GM19035 (cell line): ENCODE data around the gene SLC8A3.

ENCODE experiments used
- ATAC-seq: cut with Tn5 transposase; IDR thresholded peaks from one replicate; pipeline ENCODE4 v1.9.1; 2021; ENCODE audit not compliant: unreplicated experiment

The SLC8A3 gene

DNA sequence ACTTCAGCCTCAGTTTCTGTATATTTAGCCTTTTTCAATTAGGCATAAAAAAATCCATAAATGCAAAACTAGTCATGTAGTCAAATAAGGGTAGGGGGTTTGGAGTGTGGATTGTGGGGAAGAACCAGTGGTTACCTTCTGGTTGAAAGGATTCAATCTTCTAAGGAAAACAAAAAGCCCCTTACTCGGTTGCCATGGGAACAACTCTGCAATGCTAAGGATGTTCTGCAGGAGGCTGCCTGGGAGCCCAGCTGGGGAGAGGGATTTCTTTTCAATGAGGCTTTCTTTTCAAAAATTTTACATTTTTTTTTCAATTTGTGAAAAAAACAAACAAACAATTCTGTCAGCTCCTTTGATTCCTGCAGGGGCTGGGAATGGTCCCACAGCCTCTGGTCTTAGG lies 67.2 kb downstream of the SLC8A3 start:
- ATAC-seq: no peak

DNA sequence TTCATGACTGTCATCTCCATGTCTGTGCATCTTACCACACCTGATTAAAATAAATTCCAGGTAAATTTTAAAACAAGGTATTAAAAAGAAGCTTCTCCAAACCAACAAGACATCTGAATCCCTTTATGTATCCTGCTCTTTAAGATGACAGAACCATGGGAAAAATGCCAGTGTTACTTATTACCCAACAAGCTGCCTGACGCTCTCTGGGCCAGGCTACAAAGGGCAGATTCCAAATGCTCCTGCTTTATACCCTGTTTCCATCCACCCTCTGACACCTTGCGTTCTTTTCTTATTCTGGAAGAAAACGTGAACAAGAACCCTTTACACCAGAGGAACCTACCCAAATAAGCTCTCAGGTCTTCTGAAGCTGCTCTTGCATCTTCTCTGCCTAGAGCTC lies 70.7 kb downstream of the SLC8A3 start:
- no peak for ATAC-seq

DNA sequence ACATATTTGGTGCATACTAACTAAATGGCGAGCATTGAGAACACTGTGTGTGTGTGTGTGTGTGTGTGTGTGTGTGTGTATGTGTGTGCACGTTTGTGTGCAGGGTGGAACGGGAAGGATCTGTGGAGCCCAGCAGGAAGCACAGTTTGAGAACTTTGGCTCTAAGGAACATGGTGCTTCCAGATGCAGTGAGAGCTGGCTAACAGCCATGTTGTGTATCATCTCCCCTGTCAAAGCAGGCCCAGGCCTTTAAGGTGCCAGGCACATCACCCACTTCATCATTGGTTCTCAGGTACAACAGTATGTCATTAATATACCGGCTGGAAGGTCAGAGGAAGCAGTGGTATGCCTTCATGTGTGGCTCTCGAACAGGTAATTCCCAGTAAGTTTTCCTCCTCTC lies 72.5 kb downstream of the SLC8A3 start:
- no peak for ATAC-seq

DNA sequence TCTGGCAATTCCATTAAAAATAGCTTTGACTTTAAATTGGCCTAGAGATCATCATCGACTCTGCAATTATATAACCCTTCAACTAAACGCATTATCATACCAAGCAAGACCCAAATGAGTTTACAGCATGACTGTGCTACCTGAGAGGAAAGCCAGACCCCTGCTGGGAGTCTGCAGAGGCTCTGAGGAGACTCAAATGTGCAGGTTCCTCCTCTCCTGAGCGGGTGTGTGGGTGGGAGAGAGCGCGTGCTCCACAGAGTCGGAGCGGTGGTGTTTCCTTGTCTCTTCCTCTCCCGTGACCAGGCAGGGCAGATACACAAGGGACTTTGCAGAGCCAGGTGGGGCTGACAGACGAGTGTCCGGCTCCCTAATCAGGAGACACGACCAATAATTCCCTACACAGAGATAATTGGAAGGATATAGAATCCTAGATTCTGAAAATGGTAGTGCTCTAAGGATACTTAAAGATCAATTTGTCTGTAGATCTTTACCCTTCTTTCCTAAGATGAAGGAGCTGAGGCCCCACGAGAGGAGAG lies 74.1 kb downstream of the SLC8A3 start:
- ATAC-seq: no peak

DNA sequence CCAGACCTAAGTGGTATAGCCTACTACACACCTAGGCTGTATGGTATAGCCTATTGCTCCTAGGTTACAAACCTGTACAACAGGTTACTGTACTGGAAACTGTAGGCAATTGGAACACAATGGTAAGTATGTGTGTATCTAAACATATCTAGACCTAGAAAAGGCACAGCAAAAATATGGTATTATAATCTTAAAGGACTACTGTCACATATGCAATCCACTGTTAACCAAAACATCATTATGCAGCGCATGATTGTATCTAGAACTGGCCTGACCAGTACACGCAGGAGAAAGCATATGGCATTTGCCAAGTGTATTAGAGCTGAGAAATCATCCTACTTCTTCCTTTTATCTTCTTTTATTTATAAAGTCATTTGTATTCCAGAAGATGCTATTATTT lies 75.5 kb downstream of the SLC8A3 start:
- ATAC-seq: no peak

DNA sequence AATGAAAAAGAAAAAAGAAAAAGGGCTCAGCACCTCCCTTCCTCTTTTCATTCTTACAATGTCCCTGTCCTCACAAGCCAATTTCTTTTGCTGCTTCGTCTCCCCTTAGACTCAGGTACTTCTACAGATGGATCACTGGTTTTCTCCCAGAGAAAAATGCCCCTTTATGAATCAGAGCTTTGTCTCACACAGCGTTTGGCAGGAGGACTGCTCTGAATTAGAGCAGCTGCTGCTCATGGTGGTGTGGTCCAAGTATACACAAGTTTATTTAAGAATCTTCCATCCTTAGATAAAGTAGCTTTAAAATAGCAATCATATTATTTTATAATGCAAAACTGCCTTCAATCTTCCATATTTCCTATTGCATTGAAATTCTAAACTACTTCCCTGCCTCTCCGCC lies 80.3 kb downstream of the SLC8A3 start:
- no peak for ATAC-seq

DNA sequence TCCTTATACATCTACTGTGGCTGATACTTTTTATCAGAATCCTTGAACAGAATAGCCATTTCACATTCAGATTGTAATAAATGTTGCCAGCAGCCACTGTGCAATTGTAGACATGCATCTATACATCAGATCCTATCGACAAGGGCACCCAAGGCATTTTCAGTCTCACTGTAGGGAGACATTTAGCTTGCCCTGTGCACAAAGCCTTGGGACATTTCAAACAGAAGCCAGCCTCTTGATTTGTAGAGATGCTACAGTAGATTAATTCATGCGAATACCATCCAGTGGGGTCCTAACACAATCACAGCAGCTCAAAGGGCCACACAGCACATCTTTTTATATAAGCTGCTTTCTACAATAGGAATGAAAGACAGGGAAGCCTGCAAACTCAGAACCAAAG lies 81.4 kb downstream of the SLC8A3 start:
- no peak for ATAC-seq

DNA sequence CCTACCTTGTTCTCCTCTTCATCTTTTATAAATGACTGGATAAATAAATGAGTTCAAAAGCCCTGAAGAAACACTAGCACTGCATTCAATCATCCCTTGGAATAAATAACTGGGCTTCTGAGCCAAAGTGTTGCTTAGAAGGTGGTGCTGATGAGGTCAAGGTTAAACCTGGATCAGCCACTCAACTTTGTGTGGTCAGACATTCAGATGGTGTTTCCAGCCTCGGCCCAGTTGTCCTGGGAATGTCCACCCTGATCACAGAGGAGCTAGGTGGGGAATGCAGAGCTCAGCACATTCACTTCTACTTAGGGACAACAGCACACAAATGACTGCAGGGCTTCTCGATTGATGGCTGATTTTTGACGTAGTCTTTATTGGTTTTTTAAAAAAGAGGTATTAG lies 88.7 kb downstream of the SLC8A3 start:
- no peak for ATAC-seq

DNA sequence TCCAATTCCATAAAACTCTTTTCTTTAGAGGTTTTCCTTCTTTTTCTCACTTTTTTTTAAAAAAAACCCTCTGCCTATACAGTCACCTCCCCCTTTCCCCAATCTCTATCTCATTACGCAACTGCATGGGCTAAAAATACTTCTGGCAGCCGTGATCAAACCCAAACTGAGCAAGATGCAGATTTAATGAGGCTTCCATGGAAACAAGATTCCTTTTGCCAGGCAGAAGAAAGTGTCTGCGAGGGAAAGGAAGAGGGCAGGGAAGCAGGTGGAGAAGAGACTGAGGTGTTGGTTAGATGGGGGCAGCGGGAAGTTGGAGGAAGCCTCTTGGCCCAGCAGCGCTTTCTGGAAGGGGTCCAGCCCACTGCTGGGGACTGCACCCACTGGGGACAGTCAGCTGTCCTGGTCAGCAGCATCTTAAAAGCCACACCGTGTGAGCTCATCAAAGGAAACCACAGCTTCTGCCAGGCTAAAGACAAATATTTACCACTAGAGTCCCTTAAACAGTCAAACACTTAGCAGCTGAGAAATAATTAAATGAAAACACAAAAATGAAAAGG lies 90.4 kb downstream of the SLC8A3 start:
- no peak for ATAC-seq

DNA sequence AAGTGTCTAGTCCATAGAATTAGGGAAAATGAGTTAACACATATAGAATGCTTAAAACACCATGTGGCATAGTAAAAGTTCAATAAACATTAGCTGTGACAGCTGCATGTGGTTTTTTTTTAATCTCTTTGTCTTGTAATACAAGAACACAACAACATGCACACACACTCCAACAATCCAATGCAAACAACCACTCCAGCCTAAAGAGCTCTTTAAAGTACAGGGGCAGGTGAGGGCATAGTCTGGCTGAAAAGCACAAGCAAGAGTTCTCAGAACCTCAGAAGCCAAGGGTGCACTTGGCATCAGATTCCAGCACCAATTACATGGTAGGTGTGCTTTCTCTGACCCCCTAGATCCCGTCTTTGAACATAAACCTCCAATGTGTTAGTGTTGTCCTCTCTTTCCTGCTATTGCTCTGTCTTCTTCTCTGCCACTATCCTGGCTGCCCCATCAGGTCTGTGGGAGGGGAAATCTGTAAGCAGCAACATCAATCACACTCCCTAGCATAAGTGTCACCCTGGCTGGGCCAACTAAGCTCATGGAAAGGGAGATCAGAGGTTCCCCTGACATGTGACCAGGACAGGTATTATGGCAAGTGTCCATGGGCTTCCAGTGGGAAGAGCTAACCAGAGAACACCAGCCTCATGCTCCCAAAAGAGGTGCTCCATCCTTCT lies 91.0 kb downstream of the SLC8A3 start:
- no peak for ATAC-seq

DNA sequence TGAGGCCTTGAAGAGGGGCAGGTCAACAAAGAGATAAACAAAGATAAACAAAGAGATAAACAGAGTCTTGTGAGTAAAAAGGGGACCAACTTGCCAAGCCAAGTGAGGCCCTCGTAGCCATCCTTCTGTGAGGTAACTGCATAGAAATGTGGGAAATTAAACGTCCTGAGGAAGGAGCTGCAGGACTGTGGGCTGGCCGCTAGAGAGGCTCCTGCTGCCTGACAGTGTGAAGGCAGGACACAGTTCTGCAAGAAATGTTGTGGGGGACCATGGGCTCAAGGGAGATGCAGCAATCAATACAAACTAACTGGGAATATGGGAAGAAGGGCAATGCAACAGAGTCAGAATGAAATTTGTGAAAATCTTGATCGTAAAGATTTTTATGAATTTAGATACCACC lies 91.9 kb downstream of the SLC8A3 start:
- ATAC-seq: no peak

DNA sequence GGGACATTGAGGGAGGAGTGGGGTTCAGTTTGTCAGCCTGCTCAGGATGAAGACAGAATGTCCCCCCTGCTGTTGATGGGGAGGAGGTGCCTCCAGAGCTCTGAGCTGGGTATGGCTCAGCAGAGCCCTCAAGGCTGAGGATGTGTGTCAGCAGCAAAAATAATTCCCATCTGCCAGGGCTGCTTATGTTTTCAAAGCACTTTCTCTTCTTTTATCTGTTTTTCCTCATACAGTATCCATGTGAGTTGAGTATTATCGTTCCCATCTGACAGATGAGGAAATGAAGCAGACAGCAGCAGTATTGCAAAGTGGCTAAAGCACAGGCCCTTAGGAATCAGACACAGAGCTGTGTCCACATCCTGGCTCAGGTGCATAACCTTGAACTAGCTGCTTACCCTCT lies 94.1 kb downstream of the SLC8A3 start:
- ATAC-seq: no peak

DNA sequence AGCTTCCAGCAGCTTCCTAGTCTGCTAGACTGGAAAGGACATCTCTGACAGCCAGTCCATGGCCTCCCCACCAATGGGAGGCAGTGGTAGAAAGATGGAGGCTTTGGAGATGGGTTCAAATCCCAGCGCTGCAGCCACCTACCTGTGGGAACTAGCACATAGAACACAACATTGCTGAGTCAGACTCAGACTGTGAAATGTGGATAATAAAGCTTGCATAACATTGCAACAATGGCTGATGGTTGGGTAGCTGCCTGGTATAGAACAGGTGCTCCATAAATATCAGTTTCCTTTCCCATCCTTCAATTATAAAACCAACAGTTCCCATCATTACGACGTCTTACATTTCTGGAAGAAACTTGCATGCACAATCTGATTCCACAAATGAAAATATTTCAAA lies 94.6 kb downstream of the SLC8A3 start:
- ATAC-seq: no peak

DNA sequence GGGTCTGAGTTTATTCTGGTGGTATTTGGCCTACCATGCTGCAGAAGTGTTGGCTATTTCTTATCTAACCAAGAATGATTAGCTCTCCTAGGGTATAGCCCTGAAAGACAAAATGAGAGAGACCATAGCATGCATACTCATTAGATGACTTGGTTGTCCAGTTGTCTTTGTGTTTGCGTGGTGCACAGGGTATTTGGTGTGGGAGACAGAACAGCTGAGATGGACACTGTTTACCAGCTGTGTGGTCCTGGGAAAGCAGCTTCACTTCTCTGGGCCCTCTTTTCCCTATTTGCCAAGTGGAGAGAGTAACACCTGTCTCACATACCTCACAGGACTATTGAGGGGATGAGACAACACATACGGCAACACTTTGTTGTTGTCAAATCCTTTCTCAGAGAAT lies 95.6 kb downstream of the SLC8A3 start:
- ATAC-seq: no peak

DNA sequence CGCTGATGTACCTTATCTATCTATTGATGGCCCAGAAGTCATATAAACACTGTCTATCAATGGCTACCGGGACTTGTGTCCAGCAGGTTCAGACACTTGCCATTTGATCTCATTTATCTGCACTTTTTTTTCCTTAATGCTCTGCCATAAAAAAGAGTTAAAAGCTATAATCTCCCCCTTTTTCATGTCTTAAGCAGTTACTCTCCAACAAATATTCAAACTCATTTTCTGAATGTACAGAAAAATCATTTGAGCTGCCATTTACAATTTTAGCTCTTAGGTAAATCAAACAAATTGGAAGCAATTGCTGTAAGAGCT lies 101.4 kb downstream of the SLC8A3 start:
- no peak for ATAC-seq

DNA sequence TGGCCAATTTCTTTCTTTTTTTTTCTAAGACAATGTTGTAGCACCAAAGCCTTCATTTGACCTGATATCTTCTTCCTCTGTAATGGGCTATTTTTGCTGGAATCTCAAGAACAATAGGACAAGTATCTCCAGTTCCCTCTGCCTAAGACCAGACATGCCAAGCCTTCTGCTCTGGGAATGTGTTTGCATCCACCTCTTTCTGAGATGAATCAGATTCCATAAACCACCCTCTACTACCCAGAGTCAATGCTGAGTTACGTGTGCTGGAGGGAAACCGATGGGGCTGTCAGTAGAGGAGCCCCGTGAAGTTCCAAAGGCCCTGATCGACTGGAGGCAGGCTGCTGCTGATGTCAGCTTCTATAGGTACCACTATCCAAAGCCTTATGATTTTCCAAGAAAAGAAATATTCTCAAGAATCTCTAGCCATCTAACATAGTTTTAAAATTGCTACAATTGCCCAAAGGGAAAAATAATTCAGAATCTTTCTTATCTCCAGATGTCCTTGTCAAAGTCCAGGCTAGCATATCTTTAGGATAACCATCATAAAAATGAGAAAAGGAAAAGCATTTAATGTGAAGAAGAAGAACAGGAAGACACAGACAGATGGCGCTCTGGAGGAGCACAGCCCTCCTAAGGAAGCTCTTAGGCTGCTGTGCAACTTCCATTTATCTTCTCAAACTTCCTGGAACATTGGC lies 101.9 kb downstream of the SLC8A3 start:
- ATAC-seq: no peak

DNA sequence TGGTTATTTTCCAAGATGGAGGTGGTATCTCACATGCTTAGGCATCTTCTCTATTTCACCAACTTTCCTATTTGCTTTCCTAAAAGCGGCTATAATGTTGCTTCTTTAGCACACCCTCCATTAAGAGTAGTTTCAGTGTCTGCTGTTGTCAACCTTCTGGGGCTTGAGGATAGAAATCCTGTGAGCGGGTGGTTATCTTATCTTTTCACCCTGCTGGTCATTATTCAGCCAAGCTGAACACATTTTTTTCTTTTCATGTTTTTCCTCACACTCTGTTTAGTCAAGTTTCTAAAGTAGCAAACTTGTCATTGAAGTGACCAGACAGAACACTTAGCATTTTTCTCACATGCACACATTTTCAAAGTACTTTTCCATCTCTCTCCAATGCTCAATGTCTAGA lies 104.5 kb downstream of the SLC8A3 start:
- ATAC-seq: no peak

DNA sequence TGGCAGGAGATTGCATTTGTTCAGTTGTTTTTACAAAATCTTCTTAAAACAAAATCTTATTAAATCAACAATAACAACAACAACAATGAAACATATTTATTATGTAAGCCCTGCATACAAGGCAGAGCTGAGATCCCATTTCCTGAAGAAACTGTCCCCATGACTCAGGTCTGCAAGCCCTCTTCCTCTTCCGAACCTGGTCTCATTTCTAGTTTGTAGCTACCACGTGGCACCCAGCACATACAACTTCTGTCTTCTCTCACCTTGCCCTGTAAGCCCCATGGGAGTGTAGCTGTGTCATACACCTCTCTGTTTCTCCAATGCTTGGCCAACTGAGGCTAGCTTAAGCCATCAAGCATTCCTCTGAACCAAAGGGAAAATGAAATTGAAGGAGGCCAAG lies 106.4 kb downstream of the SLC8A3 start:
- ATAC-seq: no peak

DNA sequence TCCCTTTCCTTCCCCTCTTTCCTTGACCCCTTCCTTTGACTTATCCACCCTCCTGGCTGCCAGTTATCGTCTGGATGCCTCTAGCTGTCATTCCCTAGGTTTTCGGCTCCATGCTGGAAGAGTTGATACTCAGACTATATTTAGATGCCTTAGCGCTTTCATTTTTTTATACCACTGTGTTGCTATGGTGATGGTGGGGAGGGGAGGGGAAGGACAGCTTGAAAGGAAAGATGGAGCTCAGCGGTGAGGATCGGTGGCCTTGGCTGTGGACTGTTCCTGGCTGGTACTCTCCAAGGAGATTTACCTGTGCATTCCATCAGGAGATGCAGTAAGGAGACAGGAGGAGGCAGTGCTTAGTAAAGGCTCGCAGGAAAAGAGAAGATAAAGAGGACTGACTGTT lies 108.7 kb downstream of the SLC8A3 start:
- ATAC-seq: no peak

DNA sequence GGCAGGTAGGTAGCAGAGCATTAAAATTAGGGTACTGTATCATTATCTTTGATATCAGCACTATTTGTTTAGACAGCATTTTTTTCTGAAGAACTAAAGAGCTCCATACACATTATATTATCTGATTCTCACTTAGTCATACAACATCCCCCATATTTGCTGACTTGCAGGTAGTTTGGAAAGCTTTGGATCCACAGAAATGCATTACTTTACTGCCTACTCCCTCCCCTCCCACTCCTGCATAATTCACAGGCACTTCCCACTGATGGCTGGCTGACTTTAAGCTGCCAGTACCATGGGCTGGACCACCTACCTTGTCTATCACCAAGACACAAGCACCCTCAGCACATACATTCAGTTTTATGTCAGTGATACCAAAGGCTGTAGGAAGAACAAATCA lies 110.4 kb downstream of the SLC8A3 start:
- no peak for ATAC-seq

DNA sequence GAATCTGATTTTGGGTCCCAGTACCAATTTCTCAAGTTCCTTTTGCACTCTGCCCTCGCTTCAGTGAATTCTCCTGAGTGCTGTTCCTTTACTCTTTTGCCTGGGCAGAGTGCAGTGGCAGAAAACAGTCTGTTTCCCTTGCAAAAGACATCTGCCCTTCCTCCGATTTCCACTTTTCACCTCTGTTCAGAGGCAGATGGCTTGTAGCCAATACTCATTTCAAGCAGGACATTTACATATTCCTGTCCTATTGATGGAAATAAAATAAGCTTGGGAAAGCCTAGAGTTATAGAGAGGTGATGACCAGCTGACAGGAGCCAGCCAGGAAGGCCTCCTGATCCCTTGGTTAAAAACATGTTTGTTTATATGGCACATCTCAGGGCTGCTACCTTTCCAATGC lies 111.0 kb downstream of the SLC8A3 start:
- no peak for ATAC-seq

DNA sequence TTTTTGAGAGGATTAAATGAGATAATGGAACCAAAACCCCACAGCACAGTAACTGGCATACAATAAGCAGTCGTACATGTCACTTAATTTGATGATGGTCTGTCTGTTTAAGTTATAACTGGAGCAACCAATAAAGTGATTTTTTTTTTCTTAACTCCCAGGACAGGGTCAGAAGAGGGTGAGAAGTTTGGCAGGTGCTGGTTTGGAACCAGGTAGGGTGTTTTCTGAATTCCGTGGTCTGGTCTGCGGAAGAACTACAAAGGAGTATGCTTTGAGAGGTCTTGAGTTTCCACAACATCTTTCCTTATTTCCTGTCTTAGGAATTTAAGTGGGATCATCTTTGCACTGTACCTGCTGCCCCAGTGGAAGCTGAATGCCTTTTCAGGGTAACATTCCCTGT lies 111.7 kb downstream of the SLC8A3 start:
- no peak for ATAC-seq
